Fibroblast of lung (primary cell): ENCODE data around the gene RNF115. TPM values are rescaled to one million over a fixed set of nuclear protein-coding genes. Genes with fewer than 3 reads are reported as not detected.

ENCODE experiments used
- DNase-seq, 2 donors: peaks; one replicate each; pipeline versions ENCODE4 v3.0.0 to v3.0.0-alpha.2; 2010; ENCODE audit warnings: low read depth in 2 of 2
- H2AFZ ChIP-seq: 2 replicates; pipeline ENCODE4 v1.5.1; 2012; ENCODE audit warnings: low read length, control low read depth, inconsistent platforms
- H3K27ac ChIP-seq: 2 replicates; pipeline ENCODE4 v1.5.1; 2011; ENCODE audit warnings: low read length, control low read depth; ENCODE audit not compliant: insufficient read depth
- H3K27me3 ChIP-seq: 2 replicates; pipeline ENCODE4 v1.5.1; 2011; ENCODE audit warnings: mild to moderate bottlenecking, low read length; ENCODE audit not compliant: control insufficient read depth, insufficient read depth
- H3K36me3 ChIP-seq: 2 replicates; pipeline ENCODE4 v1.5.1; 2011; ENCODE audit warnings: low read length; ENCODE audit not compliant: control insufficient read depth, insufficient read depth
- H3K4me1 ChIP-seq: 2 replicates; pipeline ENCODE4 v1.5.1; 2011; ENCODE audit warnings: low read length; ENCODE audit not compliant: control insufficient read depth, insufficient read depth; ENCODE audit errors: extremely low read depth
- H3K4me2 ChIP-seq: 2 replicates; pipeline ENCODE4 v1.5.1; 2011; ENCODE audit warnings: low read length, control low read depth; ENCODE audit not compliant: insufficient read depth; ENCODE audit errors: extremely low read depth
- H3K4me3 ChIP-seq, 4 experiments: fragments of 200-600 bp in 1 of 4; sonication (generic) in 1 of 4; replicated peaks in 1 of 4; 2 replicates each; pipeline ENCODE4 v1.5.1; 2011 to 2016; ENCODE audit warnings: low read length in 4 of 4, low read depth in 3 of 4, mild to moderate bottlenecking in 3 of 4, control low read depth in 2 of 4, inconsistent platforms in 1 of 4, mixed read lengths in 1 of 4; ENCODE audit not compliant: insufficient read depth in 1 of 4; ENCODE audit errors: control extremely low read depth in 1 of 4
- H3K79me2 ChIP-seq: 2 replicates; pipeline ENCODE4 v1.5.1; 2012; ENCODE audit warnings: mild to moderate bottlenecking, low read length, inconsistent platforms; ENCODE audit not compliant: control insufficient read depth, insufficient read depth
- H3K9ac ChIP-seq: 2 replicates; pipeline ENCODE4 v1.5.1; 2011; ENCODE audit warnings: mild to moderate bottlenecking, low read length, control low read depth; ENCODE audit not compliant: insufficient read depth
- H3K9me3 ChIP-seq: 2 replicates; pipeline ENCODE4 v1.5.1; 2012; ENCODE audit warnings: low read depth, low read length; ENCODE audit not compliant: control insufficient read depth, insufficient read depth
- H4K20me1 ChIP-seq: 2 replicates; pipeline ENCODE4 v1.5.1; 2011; ENCODE audit warnings: low read length; ENCODE audit not compliant: control insufficient read depth, insufficient read depth; ENCODE audit errors: extremely low read depth
- CTCF ChIP-seq, 2 donors: IDR thresholded peaks in 1 of 2; conservative IDR thresholded peaks in 1 of 2; 1 replicate in 1 of 2; 2 replicates in 1 of 2; pipeline ENCODE4 v1.5.1; 2011 to 2012; ENCODE audit warnings: low read length in 2 of 2, control low read depth in 1 of 2, inconsistent platforms in 1 of 2, low read depth in 1 of 2, mild to moderate bottlenecking in 1 of 2
- EZH2 ChIP-seq: IDR thresholded peaks from 2 replicates; pipeline ENCODE4 v1.5.1; 2012; ENCODE audit warnings: low read length, control low read depth, mild to moderate bottlenecking; ENCODE audit errors: missing control alignments
- polyA plus RNA-seq, 2 donors: library from polyadenylated mRNA; depleted of rRNA in 1 of 2; stranded (reverse) in 1 of 2; unstranded in 1 of 2; fragments of >200 nt; gene quantifications; 2 replicates each; pipeline ENCODE4 v1.2.1, GENCODE V29; 2011 to 2012; ENCODE audit warnings: missing spikeins in 1 of 2
- total RNA-seq: library from RNA; depleted of rRNA; stranded (reverse); fragments of >200 nt; gene quantifications from 2 replicates; pipeline ENCODE4 v1.2.1, GENCODE V29; 2014

Gene RNF115
- total and polyA plus RNA-seq, 2 donors (not counting 1 experiment from before 2014, with no cell fraction given): 16.2 to 19.8 TPM

- H3K79me2 ChIP-seq: no peaks in the 10 kb centered on the region
- no peaks in the 10 kb centered on the region for H3K27me3 ChIP-seq
- no peaks in the 10 kb centered on the region for H3K36me3 ChIP-seq
- no peaks in the 10 kb centered on the region for H3K4me1 ChIP-seq
- H3K4me3 ChIP-seq: no peak overlapping the region
- no peak overlapping the region for H3K27ac ChIP-seq
- H2AFZ ChIP-seq: no peak overlapping the region
- no peak for DNase-seq
- H3K4me2 ChIP-seq: no peak overlapping the region
- no peaks in the 10 kb centered on the region for H4K20me1 ChIP-seq
- TF ChIP-seq CTCF (conservative IDR thresholded peaks at IDR 0.05 in 1 of 2, IDR thresholded peaks at IDR 0.05 in 1 of 2; ENCODE audit: low read depth in 1 of 2, low read length in 2 of 2) (no peak), EZH2 (no peak)
- no peak overlapping the region for H3K9ac ChIP-seq
- no peaks in the 10 kb centered on the region for H3K9me3 ChIP-seq
Measured at GRCh38 chr1:145705622-145706021, 118.3 kb downstream of the RNF115 start.

GRCh38 chr1:145702826-145703225 lies 121.1 kb downstream of the RNF115 start:
- Histone ChIP-seq H2AFZ (no peak overlapping the region), H3K27ac (no peak overlapping the region), H3K9ac (no peak overlapping the region), H3K4me1 (no peaks in the 10 kb centered on the region), H3K4me3 (no peak overlapping the region), H4K20me1 (no peaks in the 10 kb centered on the region), H3K79me2 (no peaks in the 10 kb centered on the region), H3K27me3 (no peaks in the 10 kb centered on the region), H3K4me2 (no peak overlapping the region), H3K36me3 (no peaks in the 10 kb centered on the region), H3K9me3 (no peaks in the 10 kb centered on the region)
- TF ChIP-seq CTCF (conservative IDR thresholded peaks at IDR 0.05 in 1 of 2, IDR thresholded peaks at IDR 0.05 in 1 of 2; ENCODE audit: low read depth in 1 of 2, low read length in 2 of 2) (no peak), EZH2 (no peak)
- DNase-seq: no peak

GRCh38 chr1:145702052-145702451 lies 121.8 kb downstream of the RNF115 start:
- Histone ChIP-seq H4K20me1 (no peaks in the 10 kb centered on the region), H3K79me2 (no peaks in the 10 kb centered on the region), H3K36me3 (no peaks in the 10 kb centered on the region), H3K27ac (no peak overlapping the region), H2AFZ (no peak overlapping the region), H3K4me2 (no peak overlapping the region), H3K9me3 (no peaks in the 10 kb centered on the region), H3K4me1 (no peaks in the 10 kb centered on the region), H3K9ac (no peak overlapping the region), H3K4me3 (no peak overlapping the region), H3K27me3 (no peaks in the 10 kb centered on the region)
- no peak for DNase-seq
- TF ChIP-seq CTCF (conservative IDR thresholded peaks at IDR 0.05 in 1 of 2, IDR thresholded peaks at IDR 0.05 in 1 of 2; ENCODE audit: low read depth in 1 of 2, low read length in 2 of 2) (no peak), EZH2 (no peak)
